OCI-M2 (cell line): ENCODE data around the gene ANKS3.

ENCODE experiments used
- DNase-seq: peaks from one replicate; lab custom pipeline; 2025; ENCODE audit not compliant: unreplicated experiment; lab: John Stamatoyannopoulos, UW

The ANKS3 gene

GRCh38 chr16:4674926-4675530 lies 59.0 kb downstream of the ANKS3 start:
- no peak for DNase-seq

GRCh38 chr16:4673387-4674046 lies 60.6 kb downstream of the ANKS3 start:
- DNase-seq, result no peak

- no peak for DNase-seq
These were observed 65.6 kb downstream of the ANKS3 start for GRCh38 chr16:4668313-4668960.

GRCh38 chr16:4667203-4667963 lies 66.7 kb downstream of the ANKS3 start:
- no peak for DNase-seq

- DNase-seq, result no peak
These were observed 67.4 kb downstream of the ANKS3 start for GRCh38 chr16:4666537-4667202.

GRCh38 chr16:4664538-4665418 lies 69.3 kb downstream of the ANKS3 start:
- DNase-seq, result no peak

- no peak for DNase-seq
These were observed 70.2 kb downstream of the ANKS3 start for GRCh38 chr16:4663777-4664465.

GRCh38 chr16:4663465-4663776 lies 70.7 kb downstream of the ANKS3 start:
- DNase-seq, result no peak

GRCh38 chr16:4661661-4662060 lies 72.4 kb downstream of the ANKS3 start:
- DNase-seq, result no peak

GRCh38 chr16:4660454-4661007 lies 73.5 kb downstream of the ANKS3 start:
- DNase-seq, result no peak

GRCh38 chr16:4659363-4660353 lies 74.4 kb downstream of the ANKS3 start:
- DNase-seq, result no peak

GRCh38 chr16:4656695-4657686 lies 77.1 kb downstream of the ANKS3 start:
- no peak for DNase-seq

- no peak for DNase-seq
These were observed 77.8 kb downstream of the ANKS3 start for GRCh38 chr16:4656221-4656620.

- DNase-seq, result no peak
These were observed 78.3 kb downstream of the ANKS3 start for GRCh38 chr16:4655801-4656200.

- no peak for DNase-seq
These were observed 79.0 kb downstream of the ANKS3 start for GRCh38 chr16:4654964-4655590.
